Liver (tissue), 3 donors: ENCODE data around the gene NDUFS4.

Experiments used
- HNF4G ChIP-seq: IDR thresholded peaks from 2 replicates; pipeline ENCODE4 v1.6.1; 2016; ENCODE audit warnings: antibody characterized with exemption
- JUND ChIP-seq, 2 donors: IDR thresholded peaks; 2 replicates each; pipeline ENCODE4 v1.6.1; 2016; ENCODE audit warnings: antibody characterized with exemption in 2 of 2
- NR2F2 ChIP-seq: IDR thresholded peaks from 2 replicates; pipeline ENCODE4 v1.6.1; 2016; ENCODE audit warnings: antibody characterized with exemption
- RXRA ChIP-seq, 2 donors: IDR thresholded peaks; 2 replicates each; pipeline ENCODE4 v1.6.1; 2017 to 2018; ENCODE audit warnings: antibody characterized with exemption in 2 of 2, mild to moderate bottlenecking in 1 of 2
- SP1 ChIP-seq: IDR thresholded peaks from 2 replicates; pipeline ENCODE4 v1.6.1; 2018; ENCODE audit warnings: antibody characterized with exemption, mild to moderate bottlenecking
- TF ChIP-seq, protein P1 (sequence below): fragments of 150-350 bp; IDR thresholded peaks from 2 replicates; pipeline ENCODE4 v1.5.1; 2017; ENCODE audit warnings: improper control_type of control experiment, low read depth, low read length; ENCODE audit not compliant: missing input control
- TF ChIP-seq, protein P2 (sequence below): IDR thresholded peaks from 2 replicates; pipeline ENCODE4 v1.6.1; 2016; ENCODE audit warnings: antibody characterized with exemption, mild to moderate bottlenecking
- TF ChIP-seq, protein P3 (sequence below): IDR thresholded peaks from 2 replicates; pipeline ENCODE4 v1.6.1; 2016; ENCODE audit warnings: antibody characterized with exemption
- TF ChIP-seq, protein P4 (sequence below): IDR thresholded peaks from 2 replicates; pipeline ENCODE4 v1.6.1; 2016; ENCODE audit warnings: antibody characterized with exemption
- donor health status: healthy.
- donor health status: healthy.

DNA sequence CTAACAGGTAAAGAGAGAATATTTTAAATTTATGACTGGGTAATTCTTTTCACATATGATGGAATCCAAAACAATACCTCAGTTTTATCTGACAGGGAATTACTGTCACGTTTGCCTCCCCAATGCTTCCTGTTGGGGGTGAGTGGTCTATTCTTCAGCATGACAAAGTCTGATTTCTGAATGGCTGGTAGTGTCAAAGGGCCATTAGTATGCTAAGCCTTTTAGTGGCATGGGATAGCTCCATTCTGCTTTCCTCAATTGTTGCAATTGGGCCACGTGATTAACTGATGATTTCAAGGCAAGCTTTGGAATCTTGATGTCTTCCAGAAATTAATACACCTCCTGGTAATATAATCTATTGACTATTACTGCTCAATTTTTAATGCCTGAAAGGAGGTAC is 14.7 kb upstream of the NDUFS4 start:
- TF ChIP-seq, protein P1, sequence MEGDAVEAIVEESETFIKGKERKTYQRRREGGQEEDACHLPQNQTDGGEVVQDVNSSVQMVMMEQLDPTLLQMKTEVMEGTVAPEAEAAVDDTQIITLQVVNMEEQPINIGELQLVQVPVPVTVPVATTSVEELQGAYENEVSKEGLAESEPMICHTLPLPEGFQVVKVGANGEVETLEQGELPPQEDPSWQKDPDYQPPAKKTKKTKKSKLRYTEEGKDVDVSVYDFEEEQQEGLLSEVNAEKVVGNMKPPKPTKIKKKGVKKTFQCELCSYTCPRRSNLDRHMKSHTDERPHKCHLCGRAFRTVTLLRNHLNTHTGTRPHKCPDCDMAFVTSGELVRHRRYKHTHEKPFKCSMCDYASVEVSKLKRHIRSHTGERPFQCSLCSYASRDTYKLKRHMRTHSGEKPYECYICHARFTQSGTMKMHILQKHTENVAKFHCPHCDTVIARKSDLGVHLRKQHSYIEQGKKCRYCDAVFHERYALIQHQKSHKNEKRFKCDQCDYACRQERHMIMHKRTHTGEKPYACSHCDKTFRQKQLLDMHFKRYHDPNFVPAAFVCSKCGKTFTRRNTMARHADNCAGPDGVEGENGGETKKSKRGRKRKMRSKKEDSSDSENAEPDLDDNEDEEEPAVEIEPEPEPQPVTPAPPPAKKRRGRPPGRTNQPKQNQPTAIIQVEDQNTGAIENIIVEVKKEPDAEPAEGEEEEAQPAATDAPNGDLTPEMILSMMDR = no peak
- TF ChIP-seq HNF4G = no peak
- TF ChIP-seq, protein P2, sequence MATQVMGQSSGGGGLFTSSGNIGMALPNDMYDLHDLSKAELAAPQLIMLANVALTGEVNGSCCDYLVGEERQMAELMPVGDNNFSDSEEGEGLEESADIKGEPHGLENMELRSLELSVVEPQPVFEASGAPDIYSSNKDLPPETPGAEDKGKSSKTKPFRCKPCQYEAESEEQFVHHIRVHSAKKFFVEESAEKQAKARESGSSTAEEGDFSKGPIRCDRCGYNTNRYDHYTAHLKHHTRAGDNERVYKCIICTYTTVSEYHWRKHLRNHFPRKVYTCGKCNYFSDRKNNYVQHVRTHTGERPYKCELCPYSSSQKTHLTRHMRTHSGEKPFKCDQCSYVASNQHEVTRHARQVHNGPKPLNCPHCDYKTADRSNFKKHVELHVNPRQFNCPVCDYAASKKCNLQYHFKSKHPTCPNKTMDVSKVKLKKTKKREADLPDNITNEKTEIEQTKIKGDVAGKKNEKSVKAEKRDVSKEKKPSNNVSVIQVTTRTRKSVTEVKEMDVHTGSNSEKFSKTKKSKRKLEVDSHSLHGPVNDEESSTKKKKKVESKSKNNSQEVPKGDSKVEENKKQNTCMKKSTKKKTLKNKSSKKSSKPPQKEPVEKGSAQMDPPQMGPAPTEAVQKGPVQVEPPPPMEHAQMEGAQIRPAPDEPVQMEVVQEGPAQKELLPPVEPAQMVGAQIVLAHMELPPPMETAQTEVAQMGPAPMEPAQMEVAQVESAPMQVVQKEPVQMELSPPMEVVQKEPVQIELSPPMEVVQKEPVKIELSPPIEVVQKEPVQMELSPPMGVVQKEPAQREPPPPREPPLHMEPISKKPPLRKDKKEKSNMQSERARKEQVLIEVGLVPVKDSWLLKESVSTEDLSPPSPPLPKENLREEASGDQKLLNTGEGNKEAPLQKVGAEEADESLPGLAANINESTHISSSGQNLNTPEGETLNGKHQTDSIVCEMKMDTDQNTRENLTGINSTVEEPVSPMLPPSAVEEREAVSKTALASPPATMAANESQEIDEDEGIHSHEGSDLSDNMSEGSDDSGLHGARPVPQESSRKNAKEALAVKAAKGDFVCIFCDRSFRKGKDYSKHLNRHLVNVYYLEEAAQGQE = no peak
- no peak for TF ChIP-seq NR2F2
- TF ChIP-seq, protein P3, sequence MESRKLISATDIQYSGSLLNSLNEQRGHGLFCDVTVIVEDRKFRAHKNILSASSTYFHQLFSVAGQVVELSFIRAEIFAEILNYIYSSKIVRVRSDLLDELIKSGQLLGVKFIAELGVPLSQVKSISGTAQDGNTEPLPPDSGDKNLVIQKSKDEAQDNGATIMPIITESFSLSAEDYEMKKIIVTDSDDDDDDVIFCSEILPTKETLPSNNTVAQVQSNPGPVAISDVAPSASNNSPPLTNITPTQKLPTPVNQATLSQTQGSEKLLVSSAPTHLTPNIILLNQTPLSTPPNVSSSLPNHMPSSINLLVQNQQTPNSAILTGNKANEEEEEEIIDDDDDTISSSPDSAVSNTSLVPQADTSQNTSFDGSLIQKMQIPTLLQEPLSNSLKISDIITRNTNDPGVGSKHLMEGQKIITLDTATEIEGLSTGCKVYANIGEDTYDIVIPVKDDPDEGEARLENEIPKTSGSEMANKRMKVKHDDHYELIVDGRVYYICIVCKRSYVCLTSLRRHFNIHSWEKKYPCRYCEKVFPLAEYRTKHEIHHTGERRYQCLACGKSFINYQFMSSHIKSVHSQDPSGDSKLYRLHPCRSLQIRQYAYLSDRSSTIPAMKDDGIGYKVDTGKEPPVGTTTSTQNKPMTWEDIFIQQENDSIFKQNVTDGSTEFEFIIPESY = no peak
- no peak for TF ChIP-seq SP1
- no peak for TF ChIP-seq RXRA (IDR thresholded peaks at IDR 0.05)
- TF ChIP-seq, protein P4, sequence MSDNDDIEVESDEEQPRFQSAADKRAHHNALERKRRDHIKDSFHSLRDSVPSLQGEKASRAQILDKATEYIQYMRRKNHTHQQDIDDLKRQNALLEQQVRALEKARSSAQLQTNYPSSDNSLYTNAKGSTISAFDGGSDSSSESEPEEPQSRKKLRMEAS = no peak
- TF ChIP-seq JUND (IDR thresholded peaks at IDR 0.05) = no peak
